ENCODE results near the gene ABCC3.

ABCC3 gene

GRCh38 chr17:50661795-50662391 is 27.2 kb downstream of the ABCC3 start:
- no peak for TF ChIP-seq CTCF (IDR thresholded peaks at IDR 0.05)
- Histone ChIP-seq H3K27ac (peak overlapping the region; percentile 10 to 75), H3K4me3 (no peak overlapping the region)
- no peak for DNase-seq (ENCODE audit: low spot score)

- no peak for DNase-seq (ENCODE audit: low spot score)
- Histone ChIP-seq H3K27ac (no peak overlapping the region), H3K4me3 (no peak overlapping the region)
- TF ChIP-seq CTCF (IDR thresholded peaks at IDR 0.05), result no peak
These were observed 28.0 kb downstream of the ABCC3 start for GRCh38 chr17:50662632-50663225.

- Histone ChIP-seq H3K4me3 (no peak overlapping the region), H3K27ac (no peak overlapping the region)
- no peak for DNase-seq (ENCODE audit: low spot score)
- no peak for TF ChIP-seq CTCF (IDR thresholded peaks at IDR 0.05)
These were observed 29.2 kb downstream of the ABCC3 start for GRCh38 chr17:50663812-50664374.

GRCh38 chr17:50664788-50665458 is 30.2 kb downstream of the ABCC3 start:
- H3K4me3 ChIP-seq, result no peak overlapping the region
- TF ChIP-seq CTCF (IDR thresholded peaks at IDR 0.05), result no peak
- H3K27ac ChIP-seq, result no peak overlapping the region
- no peak for DNase-seq (ENCODE audit: low spot score)

- DNase-seq (ENCODE audit: low spot score), result no peak
- Histone ChIP-seq H3K27ac (no peak overlapping the region), H3K4me3 (no peak overlapping the region)
- no peak for TF ChIP-seq CTCF (IDR thresholded peaks at IDR 0.05)
These were observed 31.2 kb downstream of the ABCC3 start for GRCh38 chr17:50665838-50666237.

GRCh38 chr17:50666316-50666715 is 31.6 kb downstream of the ABCC3 start:
- no peak for TF ChIP-seq CTCF (IDR thresholded peaks at IDR 0.05)
- Histone ChIP-seq H3K4me3 (no peak overlapping the region), H3K27ac (no peak overlapping the region)
- DNase-seq (ENCODE audit: low spot score), result no peak
